NCI-H1105 treated with DMSO at 0.1 percent for 48 hours (cell line): ENCODE measurements around the gene SLAMF1.
"Not testable (repeated sequence)": the region's sequence is repeated elsewhere in the genome, so short reads cannot be mapped to it uniquely, and the experiment has no call there.

ENCODE experiments used
- DNase-seq: peaks from one replicate; lab custom pipeline; 2025; lab: John Stamatoyannopoulos, UW

Gene SLAMF1

GRCh38 chr1:160646711-160647328 lies at the start of gene SLAMF1:
Gene SLAMF1, minus strand, starts transcription at chr1:160647044. Its CDS starts 99 bp downstream, at chr1:160646945.
- DNase-seq, result no peak

GRCh38 chr1:160692390-160692789 lies 45.5 kb upstream of the SLAMF1 start:
- not testable (repeated sequence) for DNase-seq

GRCh38 chr1:160685266-160685665 lies 38.4 kb upstream of the SLAMF1 start:
- DNase-seq, result no peak

GRCh38 chr1:160682983-160683865 lies 36.4 kb upstream of the SLAMF1 start:
- DNase-seq, result no peak

GRCh38 chr1:160681891-160682140 lies 35.0 kb upstream of the SLAMF1 start:
- DNase-seq, result no peak

GRCh38 chr1:160681066-160681890 lies 34.4 kb upstream of the SLAMF1 start:
- DNase-seq, result no peak

- DNase-seq, result no peak
Observed at GRCh38 chr1:160680399-160680798, 33.6 kb upstream of the SLAMF1 start.

- DNase-seq, result no peak
Observed at GRCh38 chr1:160679893-160680292, 33.0 kb upstream of the SLAMF1 start.

GRCh38 chr1:160676869-160677597 lies 30.2 kb upstream of the SLAMF1 start:
- DNase-seq, result no peak

GRCh38 chr1:160675641-160676410 lies 29.0 kb upstream of the SLAMF1 start:
- peak; percentile 44 for DNase-seq

- DNase-seq, result no peak
Observed at GRCh38 chr1:160674415-160674814, 27.6 kb upstream of the SLAMF1 start.

GRCh38 chr1:160672789-160673695 lies 26.2 kb upstream of the SLAMF1 start:
- no peak for DNase-seq

GRCh38 chr1:160671603-160672517 lies 25.0 kb upstream of the SLAMF1 start:
- no peak for DNase-seq

- DNase-seq, result no peak
Observed at GRCh38 chr1:160670701-160671100, 23.9 kb upstream of the SLAMF1 start.

GRCh38 chr1:160669802-160670201 lies 23.0 kb upstream of the SLAMF1 start:
- no peak for DNase-seq

- DNase-seq, result no peak
Observed at GRCh38 chr1:160669276-160669675, 22.4 kb upstream of the SLAMF1 start.

GRCh38 chr1:160667896-160668295 lies 21.1 kb upstream of the SLAMF1 start:
- no peak for DNase-seq

GRCh38 chr1:160666079-160666442 lies 19.2 kb upstream of the SLAMF1 start:
- DNase-seq, result no peak
